ENCODE measurements around the gene RBM41.
A peak's percentile ranks its signal among the peaks of the same experiment; 100 is the strongest.
"Not testable (repeated sequence)": the region's sequence is repeated elsewhere in the genome, so short reads cannot be mapped to it uniquely, and the experiment has no call there.

RBM41 gene

DNA sequence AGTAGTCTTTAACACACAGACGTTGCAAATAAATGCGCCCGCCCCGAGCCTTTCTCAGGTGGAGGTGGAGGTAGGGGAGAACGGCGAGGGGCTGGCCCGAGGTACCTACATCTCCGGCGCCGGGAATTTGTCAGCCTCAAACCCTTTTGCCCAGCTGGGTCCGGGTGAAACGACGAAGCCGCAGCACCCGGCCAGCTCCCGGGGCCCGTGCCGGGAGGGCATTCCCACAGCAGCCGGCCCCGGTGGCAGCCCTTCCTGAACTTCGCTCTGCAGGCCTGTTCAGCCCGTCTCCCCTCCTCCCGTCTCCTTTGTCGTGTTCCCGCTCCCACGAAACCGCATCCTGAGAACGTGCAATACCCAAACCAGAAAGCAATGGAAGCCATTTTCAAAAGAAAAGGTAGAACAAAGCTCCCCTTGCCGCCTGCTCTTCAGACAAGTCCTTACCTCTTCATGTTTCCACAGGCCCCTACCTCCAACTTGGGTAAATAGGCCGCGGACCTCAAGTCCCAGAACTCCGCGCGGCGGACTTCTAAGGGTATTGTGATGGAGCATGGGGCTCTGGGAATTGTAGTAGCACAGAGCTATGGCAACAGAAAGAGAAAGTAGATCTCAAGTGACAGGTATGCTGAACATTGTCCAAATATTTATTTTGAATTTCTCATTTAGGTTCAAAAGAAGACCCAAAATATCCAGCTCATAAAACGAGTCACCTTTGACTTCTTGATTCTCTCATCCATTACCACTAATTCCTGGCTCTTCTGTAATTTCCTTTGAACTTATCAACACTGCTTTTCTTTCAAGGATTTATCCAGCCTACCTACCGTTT, at the start of gene RBM41:
TSS of gene RBM41 (minus strand) at position 501 of the 826 bp plus-strand sequence. CDS start at position 452, 49 bp downstream.
- peak; percentile 54 for DNase-seq (ENCODE audit: low spot score)

DNA sequence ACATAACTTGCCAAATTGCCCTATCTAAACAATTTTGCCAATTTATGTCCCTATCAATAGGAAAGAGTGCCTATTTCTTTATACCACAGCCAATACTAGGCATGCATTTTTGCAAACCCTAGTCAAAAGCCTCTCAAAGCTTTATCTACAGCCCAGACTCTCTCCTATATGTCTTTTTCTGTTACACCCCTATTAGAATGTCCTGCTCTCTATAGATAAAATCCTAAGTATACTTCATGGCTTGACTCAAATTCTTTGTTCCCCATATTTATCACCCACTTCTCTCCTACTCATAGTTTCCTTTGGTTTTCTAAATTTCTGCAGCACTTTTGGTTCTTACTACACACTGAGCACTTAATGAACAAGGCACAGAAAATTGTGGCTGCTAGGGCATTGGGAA, 49.6 kb upstream of the RBM41 start:
- peak; percentile 6 for DNase-seq (ENCODE audit: low spot score)

DNA sequence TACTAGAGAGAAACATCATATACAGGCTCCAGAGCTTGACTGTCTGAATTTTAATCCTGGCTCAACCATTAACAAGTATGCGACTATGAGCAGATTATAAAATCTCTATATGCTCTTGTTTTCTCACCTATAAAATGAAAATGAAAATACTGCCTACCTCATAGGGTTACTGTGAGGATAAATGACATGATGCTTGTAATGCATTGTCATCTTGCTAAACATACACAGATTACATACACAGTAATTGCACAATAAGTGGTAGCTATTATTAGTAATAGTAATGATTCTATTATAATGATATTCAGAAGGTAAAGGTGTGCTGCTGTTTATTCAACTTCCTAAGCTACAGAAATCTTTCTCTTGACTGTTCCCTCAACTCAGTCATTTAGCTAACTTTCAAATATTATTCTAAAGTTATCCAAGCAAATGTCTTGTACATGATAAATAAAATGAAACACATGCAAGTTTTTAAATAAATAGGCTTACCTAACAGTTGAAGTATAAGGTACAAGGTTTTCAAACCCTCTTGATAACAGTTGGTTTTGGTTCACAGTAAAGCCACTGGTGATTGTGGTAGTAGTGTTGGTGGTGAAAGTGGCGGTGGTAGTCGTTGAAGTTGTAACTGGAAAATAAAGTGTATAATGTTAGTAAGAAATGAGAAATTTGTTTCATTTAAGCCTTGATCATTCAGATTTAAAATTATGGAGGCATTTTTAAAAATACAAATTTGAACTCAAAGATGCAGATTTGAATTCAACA, 48.7 kb upstream of the RBM41 start:
- no peak for DNase-seq (ENCODE audit: low spot score)

DNA sequence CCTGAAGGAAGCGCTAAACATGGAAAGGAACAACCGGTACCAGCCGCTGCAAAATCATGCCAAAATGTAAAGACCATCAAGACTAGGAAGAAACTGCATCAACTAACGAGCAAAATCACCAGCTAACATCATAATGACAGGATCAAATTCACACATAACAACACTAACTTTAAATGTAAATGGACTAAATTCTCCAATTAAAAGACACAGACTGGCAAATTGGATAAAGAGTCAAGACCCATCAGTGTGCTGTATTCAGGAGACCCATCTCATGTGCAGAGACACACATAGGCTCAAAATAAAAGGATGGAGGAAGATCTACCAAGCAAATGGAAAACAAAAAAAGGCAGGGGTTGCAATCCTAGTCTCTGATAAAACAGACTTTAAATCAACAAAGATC, 39.0 kb upstream of the RBM41 start:
- not testable (repeated sequence) for DNase-seq (ENCODE audit: low spot score)

DNA sequence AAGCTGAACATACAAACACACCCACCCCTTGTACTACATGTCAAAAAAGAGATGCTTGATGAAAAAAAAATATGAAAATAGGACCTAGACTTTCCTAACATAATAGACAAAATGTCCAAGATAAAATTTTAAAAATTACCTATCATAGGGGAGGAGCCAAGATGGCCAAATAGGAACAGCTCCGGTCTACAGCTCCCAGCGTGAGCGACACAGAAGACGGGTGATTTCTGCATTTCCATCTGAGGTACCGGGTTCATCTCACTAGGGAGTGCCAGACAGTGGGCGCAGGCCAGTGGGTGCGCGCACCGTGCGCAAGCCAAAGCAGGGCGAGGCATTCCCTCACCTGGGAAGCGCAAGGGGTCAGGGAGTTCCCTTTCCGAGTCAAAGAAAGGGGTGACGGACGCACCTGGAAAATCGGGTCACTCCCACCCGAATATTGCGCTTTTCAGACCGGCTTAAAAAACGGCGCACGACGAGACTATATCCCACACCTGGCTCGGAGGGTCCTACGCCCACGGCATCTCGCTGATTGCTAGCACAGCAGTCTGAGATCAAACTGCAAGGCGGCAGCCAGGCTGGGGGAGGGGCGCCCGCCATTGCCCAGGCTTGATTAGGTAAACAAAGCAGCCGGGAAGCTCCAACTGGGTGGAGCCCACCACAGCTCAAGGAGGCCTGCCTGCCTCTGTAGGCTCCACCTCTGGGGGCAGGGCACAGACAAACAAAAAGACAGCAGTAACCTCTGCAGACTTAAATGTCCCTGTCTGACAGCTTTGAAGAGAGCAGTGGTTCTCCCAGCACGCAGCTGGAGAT, 37.2 kb upstream of the RBM41 start:
- not testable (repeated sequence) for DNase-seq (ENCODE audit: low spot score)

DNA sequence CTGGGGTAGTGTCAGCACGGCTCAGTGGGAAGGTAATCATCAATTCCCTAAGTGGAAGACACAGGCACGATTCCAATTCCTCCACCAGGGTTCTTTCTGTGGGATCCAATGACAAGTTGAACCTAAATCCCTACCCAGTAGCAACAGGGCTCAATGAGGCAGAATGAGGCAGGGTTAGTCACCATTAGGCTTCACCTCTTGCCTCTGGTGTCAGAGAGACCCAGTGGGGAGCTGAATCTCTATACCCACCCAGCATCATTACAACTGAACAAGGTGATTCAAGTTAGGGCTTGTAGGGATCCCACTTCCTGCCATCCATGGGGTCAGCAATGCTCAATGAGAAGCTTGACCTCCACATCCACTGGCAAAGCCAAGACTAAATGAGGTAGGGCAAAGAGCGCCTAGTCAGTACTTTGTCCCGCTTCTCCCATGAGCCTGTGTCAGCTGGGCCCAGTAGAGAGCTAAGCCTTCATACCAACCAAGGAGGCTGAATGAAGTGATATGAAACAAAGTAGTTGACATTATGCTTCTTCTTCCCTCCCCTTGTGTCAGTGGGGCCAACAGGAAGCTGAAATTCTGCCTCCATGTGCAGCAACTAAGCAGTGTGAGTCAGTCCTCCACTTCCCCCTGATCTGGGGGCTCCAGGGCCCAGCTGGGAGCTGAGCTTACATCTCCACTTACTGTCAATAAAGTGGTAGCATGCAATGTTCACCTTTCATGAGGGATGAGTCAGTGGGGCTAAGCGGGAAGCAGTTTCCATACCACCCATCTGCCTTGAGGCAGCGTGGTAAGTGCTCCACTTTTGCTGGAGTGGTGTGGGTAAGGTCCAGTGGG, 36.4 kb upstream of the RBM41 start:
- no peak for DNase-seq (ENCODE audit: low spot score)

DNA sequence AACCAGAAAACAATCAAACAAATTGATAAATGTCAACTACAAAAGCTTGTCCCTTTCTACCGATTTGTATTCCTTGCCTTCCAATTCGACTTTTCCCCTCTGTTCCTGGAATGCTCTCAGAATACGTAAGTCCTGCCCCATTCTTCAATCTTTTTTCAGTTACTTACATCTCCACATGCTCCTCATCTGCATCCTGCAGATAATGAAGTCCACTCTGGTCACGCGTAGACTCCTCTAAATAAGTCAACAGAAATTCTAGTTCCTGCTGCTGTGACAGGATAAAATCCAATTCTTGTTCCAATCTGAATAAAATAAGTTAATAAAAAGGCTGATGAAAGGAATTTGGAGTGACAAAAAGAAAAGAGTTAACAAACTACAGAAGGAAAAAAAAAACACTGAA, 34.4 kb upstream of the RBM41 start:
- peak; percentile 4 for DNase-seq (ENCODE audit: low spot score)

DNA sequence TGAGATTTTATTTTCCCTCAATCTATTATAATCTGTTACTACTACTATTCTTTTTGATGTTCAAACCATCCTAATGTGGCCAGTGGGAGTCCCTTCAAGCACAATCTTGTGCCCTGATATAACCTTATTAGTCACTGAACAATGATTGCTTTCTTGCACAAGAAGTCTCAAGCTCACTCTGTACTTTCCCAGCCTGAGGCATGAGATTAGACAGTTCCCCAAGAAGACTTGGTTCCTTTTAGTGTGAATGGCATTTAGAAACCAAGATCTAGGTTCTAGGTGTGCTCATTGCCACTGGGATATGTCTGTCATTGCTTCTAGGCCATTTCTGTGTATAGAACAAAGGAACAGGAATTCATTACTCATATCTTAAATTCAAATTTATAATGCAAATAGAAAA, 28.0 kb upstream of the RBM41 start:
- DNase-seq (ENCODE audit: low spot score) = no peak

DNA sequence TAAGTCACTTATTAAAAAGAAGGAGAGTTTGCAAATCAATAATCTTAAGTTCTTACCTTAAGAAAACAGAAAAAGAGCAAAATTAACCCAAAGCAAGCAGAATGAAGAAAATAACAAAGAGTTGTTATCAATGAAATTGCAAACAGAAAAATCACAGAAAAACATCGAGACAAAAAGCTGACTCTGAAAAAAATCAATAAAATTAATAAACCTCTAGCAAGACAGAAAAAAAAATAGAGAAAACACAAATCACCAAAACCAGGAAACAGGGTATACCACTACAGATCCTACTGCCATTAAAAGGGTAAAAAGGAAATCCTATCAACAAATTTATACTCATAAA, 17.3 kb upstream of the RBM41 start:
- no peak for DNase-seq (ENCODE audit: low spot score)

DNA sequence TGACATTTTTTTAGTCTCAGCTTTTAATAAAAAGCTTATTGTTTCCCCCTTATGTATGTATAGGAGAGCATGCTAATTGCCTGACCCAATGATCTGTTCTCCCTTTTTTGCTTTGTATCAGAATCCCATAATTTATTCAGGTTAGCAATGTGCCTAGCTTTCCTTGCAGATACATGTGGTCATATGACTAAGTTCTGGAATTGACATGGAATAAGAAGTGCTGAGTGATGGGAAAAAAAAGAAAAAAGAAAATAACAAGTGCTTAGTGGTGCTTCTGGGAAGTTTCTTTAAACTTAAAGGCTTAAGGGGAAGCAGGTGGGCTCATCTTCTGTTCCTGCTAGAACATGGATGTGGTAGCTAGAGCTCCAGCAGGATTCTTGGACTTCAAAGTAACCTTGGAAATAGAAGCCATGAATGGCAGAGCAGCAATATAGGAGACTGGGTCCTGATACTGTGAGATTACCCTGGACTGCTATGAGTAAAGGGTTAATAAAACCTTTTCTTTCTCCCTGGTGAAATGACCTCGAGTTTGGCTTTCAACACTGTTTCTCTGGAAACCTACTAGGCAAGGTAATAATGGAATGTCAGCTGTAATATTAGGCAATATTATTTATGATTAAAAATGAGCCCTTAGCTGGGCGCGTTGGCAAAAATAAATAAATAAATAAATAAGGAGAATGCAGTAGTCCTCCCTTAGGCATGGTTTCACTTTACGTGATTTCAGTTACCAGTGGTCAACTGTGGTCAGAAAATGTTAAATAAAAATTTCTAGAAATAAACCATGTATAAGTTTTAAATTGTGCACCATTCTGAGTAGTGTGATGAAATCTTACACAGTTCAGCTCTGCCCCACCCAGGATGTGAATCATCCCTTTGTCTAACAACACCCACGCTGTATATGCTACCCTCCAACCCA, 16.7 kb upstream of the RBM41 start:
- no peak for DNase-seq (ENCODE audit: low spot score)

DNA sequence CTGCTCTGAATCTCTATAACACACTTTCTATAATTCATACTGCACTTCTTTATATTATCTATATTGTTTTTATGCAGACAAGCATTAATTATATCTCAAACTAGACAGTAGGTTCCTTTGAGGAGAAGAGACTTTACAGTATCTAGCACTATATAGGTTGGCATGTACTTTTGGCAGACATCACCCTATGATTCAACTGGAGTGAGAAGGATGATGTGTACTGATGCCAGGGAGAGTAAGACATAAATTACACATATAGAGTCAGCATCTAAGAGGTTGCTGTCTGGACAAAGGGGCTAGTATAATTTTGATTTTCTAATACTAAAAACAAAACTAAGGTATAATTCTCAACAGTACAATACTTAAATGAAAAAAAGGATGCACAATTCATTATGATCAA, 5.1 kb upstream of the RBM41 start:
- no peak for DNase-seq (ENCODE audit: low spot score)

DNA sequence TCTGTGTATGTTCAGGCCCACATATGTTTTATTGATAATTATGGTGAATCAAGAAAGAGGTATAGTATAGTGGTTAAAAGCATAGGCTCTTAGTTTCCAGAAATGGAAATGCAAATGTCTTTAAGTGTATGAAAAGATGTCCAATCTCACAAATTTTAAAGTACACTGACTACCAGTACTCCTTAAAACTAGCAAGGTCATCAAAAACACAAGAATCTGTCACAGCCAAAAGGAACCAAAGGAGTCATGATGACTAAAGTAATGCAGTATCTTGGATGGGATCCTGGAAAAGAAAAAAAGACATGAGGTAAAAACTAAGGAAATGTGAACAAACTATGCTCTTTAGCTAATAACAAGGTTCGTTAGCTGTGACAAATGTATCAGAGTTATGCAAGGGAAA, 661 bp upstream of the RBM41 start:
- DNase-seq (ENCODE audit: low spot score) = no peak

DNA sequence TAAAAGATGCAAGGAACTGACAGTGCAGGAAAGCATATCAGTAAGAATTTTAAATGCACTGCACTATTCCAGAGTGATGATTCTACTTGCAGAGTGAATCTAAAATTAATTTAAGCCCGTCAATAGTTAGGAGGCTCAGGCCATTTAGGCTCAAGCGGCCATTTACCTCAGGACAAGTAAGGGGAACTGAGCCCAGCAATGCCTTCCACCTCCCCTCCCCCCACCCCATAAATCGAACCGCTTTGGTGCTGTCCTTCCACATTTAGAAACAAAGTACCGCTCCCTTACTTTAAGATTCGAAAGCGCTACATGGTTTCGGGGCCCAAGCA, 665 bp downstream of the RBM41 start:
- DNase-seq (ENCODE audit: low spot score) = no peak

DNA sequence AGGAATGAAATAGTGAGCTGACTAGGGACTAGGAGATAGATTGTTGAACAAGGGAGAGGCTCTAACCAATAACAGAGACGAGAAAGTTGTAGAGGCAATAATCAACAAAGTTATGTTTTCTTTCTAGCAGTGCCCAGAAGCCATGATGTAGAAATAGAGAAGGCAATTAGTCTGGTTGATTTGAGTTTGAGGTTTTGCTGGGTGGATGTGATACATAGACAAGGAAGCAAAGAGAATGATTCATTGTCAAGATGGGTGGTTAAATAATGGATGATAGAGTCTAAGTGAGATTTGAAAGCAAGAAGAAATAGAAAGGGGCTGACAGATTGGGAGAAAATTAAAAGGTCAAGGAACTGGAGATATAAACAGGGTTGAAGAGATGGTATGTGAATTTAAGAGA, 11.2 kb downstream of the RBM41 start:
- no peak for DNase-seq (ENCODE audit: low spot score)

DNA sequence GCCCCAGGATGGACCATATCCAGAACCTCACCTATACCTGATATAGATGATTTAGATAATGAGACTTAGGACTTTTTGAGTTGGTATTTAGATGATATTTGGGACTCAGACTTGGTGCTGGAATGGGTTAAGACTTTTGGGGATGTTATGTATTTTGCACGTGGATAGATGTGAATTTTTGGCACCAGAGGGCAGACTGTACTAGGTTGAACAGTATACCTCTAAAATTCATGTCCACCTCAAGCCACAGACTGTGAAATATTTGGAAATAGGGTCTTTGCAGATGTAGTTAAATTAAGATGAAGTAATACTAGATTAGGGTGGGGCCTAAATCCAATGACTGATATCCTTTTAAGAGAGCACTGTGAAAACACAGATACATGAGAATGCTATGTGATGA, 15.6 kb downstream of the RBM41 start:
- DNase-seq (ENCODE audit: low spot score) = no peak

DNA sequence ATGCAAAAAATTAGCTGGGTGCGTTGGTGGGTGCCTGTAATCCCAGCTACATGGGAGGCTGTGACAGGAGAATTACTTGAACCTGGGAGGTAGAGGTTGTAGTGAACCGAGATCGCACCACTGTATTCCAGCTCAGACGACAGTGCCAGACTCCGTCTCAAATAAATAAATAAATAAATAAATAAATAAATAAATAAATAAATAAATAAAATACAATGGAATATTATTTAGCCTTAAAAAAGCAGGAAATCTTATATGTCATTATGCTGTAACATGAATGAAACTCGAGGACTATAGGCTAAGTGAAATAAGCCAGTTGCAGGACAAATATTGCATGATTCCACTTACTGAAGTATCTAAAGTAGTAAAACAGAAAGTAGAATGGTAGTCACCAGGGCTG, 42.5 kb downstream of the RBM41 start:
- no peak for DNase-seq (ENCODE audit: low spot score)

DNA sequence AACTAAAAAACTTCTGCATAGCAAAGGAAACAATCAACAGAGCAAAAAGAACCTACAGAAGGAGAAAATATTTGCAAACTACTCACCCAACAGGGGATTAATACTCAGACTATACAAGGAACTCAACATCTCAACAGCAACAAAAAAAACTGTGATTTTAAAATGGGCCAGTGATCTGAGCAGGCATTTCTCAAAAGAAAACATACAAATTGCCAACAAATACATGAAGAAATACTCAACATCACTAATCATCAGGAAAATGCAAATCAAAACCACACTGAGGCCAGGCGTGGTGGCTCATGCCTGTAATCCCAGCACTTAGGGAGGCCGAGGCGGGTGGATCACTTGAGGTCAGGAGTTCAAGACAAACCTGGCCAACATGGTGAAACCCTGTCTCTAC, 60.9 kb downstream of the RBM41 start:
- DNase-seq (ENCODE audit: low spot score) = not testable (repeated sequence)

DNA sequence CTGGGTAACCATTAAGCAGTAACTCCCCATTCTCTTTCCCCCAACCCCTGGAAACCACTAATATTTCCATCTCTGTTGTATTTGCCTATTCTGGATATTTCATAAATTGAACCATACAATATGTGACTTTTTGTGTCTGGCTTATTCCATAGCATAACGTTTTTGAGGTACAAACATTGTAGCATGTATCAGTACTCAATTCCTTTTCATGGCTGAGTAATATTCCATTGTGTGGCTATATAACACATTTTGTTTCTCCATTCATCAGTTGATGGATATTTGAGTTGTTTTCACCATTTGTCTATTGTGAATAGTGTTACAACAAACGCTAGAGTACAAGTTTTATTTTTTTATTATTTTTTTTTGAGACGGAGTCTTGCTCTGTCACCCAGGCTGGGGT, 63.6 kb downstream of the RBM41 start:
- no peak for DNase-seq (ENCODE audit: low spot score)

DNA sequence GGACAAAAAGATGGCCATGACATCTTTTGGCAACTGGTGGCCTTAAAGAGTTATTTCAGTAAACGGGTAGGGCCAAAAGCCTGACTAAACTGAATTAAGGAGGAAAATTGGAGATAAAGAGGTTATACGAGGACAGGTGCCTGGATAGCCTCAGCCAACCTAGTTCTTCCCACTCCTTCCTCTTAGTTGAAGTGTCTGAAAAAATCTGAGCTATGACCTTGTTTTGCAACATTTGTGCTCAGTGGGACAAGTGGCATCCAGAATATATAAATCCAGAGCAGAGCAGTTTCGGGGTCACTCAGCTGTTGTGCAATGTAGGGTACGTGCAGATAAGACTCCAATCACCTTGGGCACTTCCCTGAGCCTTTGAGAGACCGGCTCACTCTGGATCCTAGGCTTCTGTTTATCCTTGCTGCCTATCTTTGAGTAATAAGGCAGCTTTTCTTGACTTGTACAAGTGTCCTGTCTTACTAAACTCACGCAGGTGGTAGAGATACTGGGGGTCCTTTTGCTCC, 68.4 kb downstream of the RBM41 start:
- DNase-seq (ENCODE audit: low spot score) = no peak

DNA sequence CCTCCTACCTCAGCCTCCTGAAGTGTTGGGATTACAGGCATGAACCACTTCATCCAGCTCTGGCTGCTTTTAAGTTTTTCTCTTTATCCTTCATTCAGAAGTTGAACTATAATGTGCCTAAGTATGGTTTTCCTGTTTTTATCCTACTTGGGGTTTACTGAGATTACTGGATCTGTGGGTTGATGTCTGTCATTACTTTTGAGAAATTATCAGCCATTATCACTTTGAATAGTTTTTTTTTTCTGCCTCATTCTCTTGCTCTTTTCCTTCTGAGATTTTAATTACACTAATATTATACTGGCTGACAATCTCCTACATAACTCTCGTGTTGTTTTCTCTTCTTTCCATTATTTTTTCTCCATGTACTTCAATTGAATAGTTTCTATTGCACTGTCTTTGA, 71.0 kb downstream of the RBM41 start:
- no peak for DNase-seq (ENCODE audit: low spot score)

DNA sequence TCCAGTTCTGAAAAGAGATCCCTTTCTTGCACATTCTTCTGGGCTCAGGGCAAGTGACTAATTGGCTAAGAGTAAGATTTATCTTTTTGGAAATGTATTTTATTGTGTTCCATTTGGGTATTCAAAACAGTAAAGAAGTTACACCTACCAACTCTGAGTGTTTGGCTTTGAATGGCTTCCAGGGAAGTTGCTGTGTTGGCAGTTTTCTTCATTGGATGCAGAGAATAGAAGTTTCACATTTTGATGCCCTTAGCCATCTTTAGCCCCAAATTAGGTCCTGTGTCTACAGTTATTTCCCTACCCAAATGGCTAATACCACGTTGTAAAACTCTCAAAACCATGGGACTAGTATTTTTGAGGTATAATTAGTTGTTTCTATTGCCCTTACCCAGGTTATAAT, 88.9 kb downstream of the RBM41 start:
- no peak for DNase-seq (ENCODE audit: low spot score)
